Limb (tissue), 2 donors: ENCODE results near the gene TCIRG1.

Source experiments
- DNase-seq, 2 donors: peaks; one replicate each; pipeline ENCODE4 v3.0.0-alpha.2; 2016; ENCODE audit errors: extremely low spot score in 2 of 2

TCIRG1 gene

DNA sequence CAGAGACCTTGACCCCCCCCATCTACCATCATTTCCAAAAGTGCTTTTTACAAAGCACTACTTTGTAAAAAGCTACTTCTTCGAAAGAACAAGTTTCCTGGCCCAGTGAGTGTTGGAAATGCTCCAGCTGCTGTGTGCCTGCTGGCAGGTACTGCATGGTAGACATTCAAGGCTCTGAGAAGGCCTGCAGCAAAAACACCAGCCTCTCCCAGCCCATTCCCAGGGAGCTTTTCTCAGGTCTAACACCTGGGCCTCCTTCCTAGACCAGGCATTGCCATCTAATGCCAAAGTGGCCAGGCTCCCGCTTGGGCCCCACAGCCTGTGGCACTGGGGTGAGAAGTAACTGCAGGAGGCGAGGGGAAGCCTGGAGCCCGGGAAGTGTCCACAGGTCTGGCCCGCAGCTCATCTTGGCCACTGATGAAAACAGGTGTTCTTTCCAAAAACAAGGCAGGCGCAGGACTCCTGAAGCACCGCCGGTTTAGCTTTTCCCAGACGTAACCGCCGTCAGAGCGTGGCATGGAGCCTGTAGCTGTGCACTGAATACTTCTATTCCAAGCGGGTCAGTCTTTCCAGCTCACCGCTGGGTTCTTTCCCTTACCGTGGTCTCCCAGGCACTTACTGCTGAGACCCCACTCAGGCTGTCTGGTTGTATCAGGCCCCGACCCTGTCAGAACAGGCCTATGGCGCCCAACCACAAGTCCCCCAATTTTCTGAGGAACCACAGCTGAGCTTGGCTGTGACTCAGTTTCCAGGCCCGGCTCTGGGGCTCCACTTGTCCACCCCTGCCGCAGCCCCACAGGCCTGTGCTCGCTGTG, 1.2 kb upstream of the TCIRG1 start:
- no peak for DNase-seq

DNA sequence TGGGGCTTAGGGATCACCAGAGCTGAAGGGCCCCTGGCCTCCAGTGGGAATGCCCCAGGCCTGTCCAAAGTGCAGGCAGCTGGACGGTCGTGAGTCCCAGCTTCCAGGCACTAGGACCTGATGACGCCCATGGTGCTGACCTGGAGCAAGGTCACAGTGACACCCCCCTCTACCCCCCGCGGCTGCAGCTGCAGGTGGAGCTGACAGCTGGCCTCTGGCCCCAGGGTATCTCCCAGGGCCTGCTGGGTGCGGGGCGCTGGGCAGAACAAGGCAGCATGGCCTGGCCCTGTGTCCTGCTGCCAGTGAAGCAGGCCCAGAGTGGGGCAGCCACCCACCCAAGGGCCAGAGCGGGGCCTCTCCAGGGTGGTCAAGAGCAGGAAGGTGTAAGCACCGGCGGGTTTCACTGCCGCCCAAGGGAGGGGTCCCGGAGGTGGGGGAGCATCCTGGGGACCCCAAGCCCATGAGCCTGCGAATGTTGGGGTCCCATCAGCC, 553 bp upstream of the TCIRG1 start:
- peak in 1 of 2 donors; percentile 37 for DNase-seq

GRCh38 chr11:68039526-68040086, 781 bp downstream of the TCIRG1 start:
- peak in 1 of 2 donors; percentile 44 for DNase-seq

- peak; percentile 48 to 56 for DNase-seq
These were observed 1.5 kb downstream of the TCIRG1 start for GRCh38 chr11:68040101-68040956.

GRCh38 chr11:68040957-68041591, 2.2 kb downstream of the TCIRG1 start:
- no peak for DNase-seq

DNA sequence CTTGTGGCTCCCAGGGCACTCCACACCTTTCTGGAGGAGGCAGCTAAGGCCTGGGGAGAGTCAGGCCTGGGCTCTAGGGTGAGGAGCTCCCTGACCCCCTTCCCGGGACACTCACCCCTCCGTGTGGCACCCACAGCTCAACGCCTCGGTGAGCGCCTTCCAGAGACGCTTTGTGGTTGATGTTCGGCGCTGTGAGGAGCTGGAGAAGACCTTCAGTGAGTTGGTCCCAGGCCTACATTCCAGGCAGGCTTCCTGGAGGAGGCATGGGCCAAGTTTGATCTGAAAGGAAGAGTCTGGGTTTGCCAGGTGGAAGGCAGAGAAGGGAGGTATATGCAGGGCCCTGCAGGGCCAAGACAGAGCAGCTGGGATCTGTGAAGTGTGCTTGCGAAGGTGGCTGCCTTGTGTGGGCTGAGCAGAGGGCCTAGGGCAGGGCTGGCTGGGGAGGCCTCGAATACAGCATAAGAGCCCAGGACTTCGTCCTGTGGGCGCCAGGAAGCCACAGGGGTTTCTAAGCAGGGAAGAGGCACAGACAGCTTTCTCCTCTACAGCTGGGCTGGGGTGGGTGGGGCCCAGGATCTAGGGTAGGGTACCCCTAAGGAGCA, 2.9 kb downstream of the TCIRG1 start:
- DNase-seq = no peak

DNA sequence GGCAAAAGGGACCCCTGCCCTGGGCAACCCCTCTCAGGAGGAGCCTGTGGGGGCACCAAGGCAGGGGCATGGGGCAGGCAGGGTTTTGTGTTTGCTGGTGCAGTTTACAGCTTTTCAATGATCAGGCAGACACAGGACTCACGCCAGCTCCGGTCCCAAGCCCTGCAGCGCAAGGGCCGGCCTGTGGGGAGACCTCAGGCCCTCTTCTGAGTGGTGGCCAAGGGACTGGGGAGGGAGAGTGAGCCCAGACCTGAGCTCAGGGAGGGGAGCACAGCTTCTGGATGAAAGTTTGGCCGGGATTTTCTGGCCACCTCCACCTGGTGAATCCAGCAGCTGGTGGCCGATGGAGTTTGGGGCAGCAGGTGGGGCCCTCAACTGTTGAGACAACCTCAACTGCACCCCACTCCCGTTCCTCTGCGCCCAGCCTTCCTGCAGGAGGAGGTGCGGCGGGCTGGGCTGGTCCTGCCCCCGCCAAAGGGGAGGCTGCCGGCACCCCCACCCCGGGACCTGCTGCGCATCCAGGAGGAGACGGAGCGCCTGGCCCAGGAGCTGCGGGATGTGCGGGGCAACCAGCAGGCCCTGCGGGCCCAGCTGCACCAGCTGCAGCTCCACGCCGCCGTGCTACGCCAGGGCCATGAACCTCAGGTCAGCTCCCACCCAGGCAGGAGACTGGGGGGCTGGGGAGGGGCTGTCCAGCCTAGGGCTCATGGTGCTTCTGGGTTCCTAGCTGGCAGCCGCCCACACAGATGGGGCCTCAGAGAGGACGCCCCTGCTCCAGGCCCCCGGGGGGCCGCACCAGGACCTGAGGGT, 3.6 kb downstream of the TCIRG1 start:
- DNase-seq = no peak

GRCh38 chr11:68043029-68043348, 4.2 kb downstream of the TCIRG1 start:
- peak in 1 of 2 donors; percentile 34 for DNase-seq

DNA sequence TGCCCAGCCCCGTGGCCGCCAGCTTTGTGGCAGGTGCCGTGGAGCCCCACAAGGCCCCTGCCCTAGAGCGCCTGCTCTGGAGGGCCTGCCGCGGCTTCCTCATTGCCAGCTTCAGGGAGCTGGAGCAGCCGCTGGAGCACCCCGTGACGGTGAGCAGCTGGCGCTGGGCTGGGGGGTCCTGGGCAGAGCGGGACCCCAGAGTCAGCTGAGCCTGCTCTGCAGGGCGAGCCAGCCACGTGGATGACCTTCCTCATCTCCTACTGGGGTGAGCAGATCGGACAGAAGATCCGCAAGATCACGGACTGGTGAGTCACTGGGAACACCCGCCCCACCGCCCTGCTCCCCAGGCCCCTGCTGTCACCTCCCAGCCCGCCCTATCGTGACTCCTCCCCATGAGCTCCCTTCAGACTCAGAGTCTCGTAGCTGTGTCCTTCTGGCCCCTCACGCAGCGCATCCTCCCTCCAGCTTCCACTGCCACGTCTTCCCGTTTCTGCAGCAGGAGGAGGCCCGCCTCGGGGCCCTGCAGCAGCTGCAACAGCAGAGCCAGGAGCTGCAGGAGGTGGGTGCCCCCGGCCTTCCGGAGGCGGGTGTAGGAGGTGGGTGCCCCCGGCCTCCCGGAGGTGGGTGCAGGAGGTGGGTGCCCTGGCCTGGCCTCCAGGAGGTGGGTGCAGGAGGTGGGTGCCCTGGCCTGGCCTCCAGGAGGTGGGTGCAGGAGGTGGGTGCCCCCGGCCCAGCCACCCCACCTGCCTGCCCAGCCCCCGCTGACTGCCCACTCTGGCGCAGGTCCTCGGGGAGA, 4.7 kb downstream of the TCIRG1 start:
- peak; percentile 8 to 34 for DNase-seq

DNA sequence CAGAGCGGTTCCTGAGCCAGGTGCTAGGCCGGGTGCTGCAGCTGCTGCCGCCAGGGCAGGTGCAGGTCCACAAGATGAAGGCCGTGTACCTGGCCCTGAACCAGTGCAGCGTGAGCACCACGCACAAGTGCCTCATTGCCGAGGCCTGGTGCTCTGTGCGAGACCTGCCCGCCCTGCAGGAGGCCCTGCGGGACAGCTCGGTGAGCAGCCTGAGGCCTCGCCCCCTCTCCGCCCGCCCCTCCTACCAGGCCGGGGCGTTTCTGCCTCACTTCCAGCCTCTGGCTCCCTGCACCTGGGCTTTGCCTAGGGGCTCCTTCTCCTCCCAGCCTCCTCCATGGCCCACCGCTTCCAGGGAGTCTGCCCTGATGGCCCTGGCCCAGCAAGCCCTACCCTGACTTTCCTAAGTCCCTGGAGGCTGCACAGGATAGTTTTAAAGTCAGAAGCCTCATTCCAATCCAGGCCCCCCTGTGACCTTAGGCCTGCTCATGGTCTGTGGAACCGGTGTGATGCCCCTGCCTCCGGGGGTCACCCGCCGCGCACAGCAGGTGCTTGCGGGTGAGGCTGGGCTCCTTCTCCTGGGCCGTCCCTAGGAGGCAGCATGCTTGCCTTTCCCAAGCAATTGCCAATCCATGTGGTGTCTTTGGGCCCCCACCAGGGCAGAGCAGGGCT, 5.5 kb downstream of the TCIRG1 start:
- DNase-seq = no peak

- DNase-seq = no peak
These were observed 6.1 kb downstream of the TCIRG1 start for GRCh38 chr11:68044898-68045351.

DNA sequence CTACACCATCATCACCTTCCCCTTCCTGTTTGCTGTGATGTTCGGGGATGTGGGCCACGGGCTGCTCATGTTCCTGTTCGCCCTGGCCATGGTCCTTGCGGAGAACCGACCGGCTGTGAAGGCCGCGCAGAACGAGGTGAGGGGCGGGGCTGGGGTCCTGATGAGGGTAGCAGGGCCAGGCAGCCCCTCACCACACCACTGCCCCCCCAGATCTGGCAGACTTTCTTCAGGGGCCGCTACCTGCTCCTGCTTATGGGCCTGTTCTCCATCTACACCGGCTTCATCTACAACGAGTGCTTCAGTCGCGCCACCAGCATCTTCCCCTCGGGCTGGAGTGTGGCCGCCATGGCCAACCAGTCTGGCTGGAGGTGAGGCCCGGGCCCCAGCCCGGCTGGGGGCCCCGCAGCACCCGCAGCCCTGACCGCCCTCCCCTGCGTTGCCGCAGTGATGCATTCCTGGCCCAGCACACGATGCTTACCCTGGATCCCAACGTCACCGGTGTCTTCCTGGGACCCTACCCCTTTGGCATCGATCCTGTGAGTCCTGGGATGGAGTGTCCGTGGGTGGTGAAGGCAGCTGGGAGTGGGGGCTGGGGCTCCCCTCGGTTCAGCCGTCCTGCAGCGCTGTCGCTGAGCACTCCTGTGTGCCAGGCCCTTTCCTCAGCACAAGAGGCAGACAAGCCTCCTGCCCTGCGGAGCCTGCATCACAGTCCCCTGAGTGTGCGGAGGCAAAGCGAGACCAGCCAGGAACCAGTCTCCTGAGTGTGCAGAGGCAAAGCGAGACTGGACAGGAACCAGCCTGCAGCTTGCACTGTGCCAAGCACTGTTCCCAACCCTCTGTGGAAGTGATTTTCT, 8.8 kb downstream of the TCIRG1 start:
- no peak for DNase-seq

- no peak for DNase-seq
These were observed 10.1 kb downstream of the TCIRG1 start for GRCh38 chr11:68048681-68049508.

GRCh38 chr11:68049509-68050370, 10.9 kb downstream of the TCIRG1 start:
- DNase-seq = no peak

DNA sequence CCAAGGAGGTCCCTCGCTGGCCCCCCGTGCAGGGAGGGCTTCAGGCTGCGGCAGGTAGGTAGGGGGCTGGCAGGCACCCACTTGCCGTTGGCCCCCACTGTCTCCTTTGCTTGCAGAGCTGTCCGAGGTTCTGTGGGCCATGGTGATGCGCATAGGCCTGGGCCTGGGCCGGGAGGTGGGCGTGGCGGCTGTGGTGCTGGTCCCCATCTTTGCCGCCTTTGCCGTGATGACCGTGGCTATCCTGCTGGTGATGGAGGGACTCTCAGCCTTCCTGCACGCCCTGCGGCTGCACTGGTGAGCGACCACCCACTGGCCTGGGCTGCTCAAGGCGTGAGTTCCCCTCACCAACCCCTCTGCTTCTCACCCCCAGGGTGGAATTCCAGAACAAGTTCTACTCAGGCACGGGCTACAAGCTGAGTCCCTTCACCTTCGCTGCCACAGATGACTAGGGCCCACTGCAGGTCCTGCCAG, 11.6 kb downstream of the TCIRG1 start:
- no peak for DNase-seq
